HEK293 (cell line): Measurements from ENCODE around the gene REST.

ENCODE experiments used
- CTCF ChIA-PET: fragments of 350-600 bp; formaldehyde crosslinking; extraction: SDS; loops from one replicate; lab custom pipeline; 2021; ENCODE audit warnings: antibody characterized with exemption; lab: Yijun Ruan, JAX
- POLR2A ChIA-PET: fragments of 300-600 bp; formaldehyde crosslinking; extraction: SDS; loops from one replicate; lab custom pipeline; 2020; ENCODE audit warnings: antibody characterized with exemption, inconsistent platforms; lab: Yijun Ruan, JAX
- H3K27ac ChIP-seq: fragments of 200-500 bp; sonication (Bioruptor generic); 2 replicates; pipeline ENCODE4 v1.5.1; 2014; ENCODE audit warnings: low read depth, low read length, control low read depth, inconsistent platforms; ENCODE audit errors: extremely low read depth
- H3K36me3 ChIP-seq, 2 experiments: fragments of 200-500 bp in 1 of 2; sonication (Bioruptor generic) in 1 of 2; 1 replicate in 1 of 2; 2 replicates in 1 of 2; pipeline ENCODE4 v1.5.1; 2014 to 2017; ENCODE audit warnings: inconsistent platforms in 2 of 2, low read length in 2 of 2; ENCODE audit not compliant: control insufficient read depth in 2 of 2, insufficient read depth in 1 of 2
- H3K4me1 ChIP-seq: fragments of 200-500 bp; sonication (Bioruptor generic); 2 replicates; pipeline ENCODE4 v1.5.1; 2014; ENCODE audit warnings: mild to moderate bottlenecking, low read length, inconsistent platforms; ENCODE audit not compliant: control insufficient read depth, insufficient read depth
- H3K4me3 ChIP-seq: 2 replicates; pipeline ENCODE4 v1.5.1; 2011; ENCODE audit warnings: low read depth, mild to moderate bottlenecking, control low read depth, low read length, moderate library complexity
- H3K9me3 ChIP-seq: fragments of 200-500 bp; sonication (Bioruptor generic); 2 replicates; pipeline ENCODE4 v1.5.1; 2014; ENCODE audit warnings: low read depth, low read length, inconsistent platforms; ENCODE audit not compliant: control insufficient read depth, insufficient read depth
- AEBP2 ChIP-seq: fragments of 450-650 bp; formaldehyde crosslinking; IDR thresholded peaks from 2 replicates; pipeline ENCODE4 v1.5.1; 2016; ENCODE audit warnings: missing biosample characterization, missing genetic modification characterization, borderline replicate concordance
- PBX3 ChIP-seq: sonication (generic); formaldehyde crosslinking; IDR thresholded peaks from 2 replicates; pipeline ENCODE4 v1.8.1; 2022; ENCODE audit warnings: mild to moderate bottlenecking, moderate library complexity, missing genetic modification reagents
- PRDM10 ChIP-seq: fragments of 450-650 bp; formaldehyde crosslinking; IDR thresholded peaks from 2 replicates; pipeline ENCODE4 v1.5.1; 2016; ENCODE audit warnings: missing biosample characterization, missing genetic modification characterization
- PRDM2 ChIP-seq: fragments of 450-650 bp; formaldehyde crosslinking; IDR thresholded peaks from 2 replicates; pipeline ENCODE4 v1.5.1; 2016; ENCODE audit warnings: missing biosample characterization, missing genetic modification characterization, borderline replicate concordance
- PRDM6 ChIP-seq: fragments of 450-650 bp; formaldehyde crosslinking; IDR thresholded peaks from 2 replicates; pipeline ENCODE4 v1.5.1; 2017; ENCODE audit warnings: missing biosample characterization, missing genetic modification characterization
- SCRT1 ChIP-seq: fragments of 450-650 bp; formaldehyde crosslinking; IDR thresholded peaks from 2 replicates; pipeline ENCODE4 v1.5.1; 2016; ENCODE audit warnings: missing biosample characterization, missing genetic modification characterization, borderline replicate concordance
- ZBTB7A ChIP-seq: fragments of 450-650 bp; formaldehyde crosslinking; IDR thresholded peaks from 2 replicates; pipeline ENCODE4 v1.5.1; 2016; ENCODE audit warnings: low read depth, missing biosample characterization, missing genetic modification characterization
- ZFP41 ChIP-seq: fragments of 450-650 bp; formaldehyde crosslinking; IDR thresholded peaks from 2 replicates; pipeline ENCODE4 v1.5.1; 2016; ENCODE audit warnings: missing biosample characterization, missing genetic modification characterization, borderline replicate concordance
- ZNF112 ChIP-seq: fragments of 450-650 bp; formaldehyde crosslinking; IDR thresholded peaks from 2 replicates; pipeline ENCODE4 v1.5.0; 2017; ENCODE audit warnings: missing biosample characterization, missing genetic modification characterization
- ZNF121 ChIP-seq: fragments of 450-650 bp; formaldehyde crosslinking; IDR thresholded peaks from 2 replicates; pipeline ENCODE4 v1.5.1; 2016; ENCODE audit warnings: missing biosample characterization, missing genetic modification characterization
- ZNF133 ChIP-seq: fragments of 450-650 bp; formaldehyde crosslinking; IDR thresholded peaks from 2 replicates; pipeline ENCODE4 v1.5.1; 2016; ENCODE audit warnings: missing biosample characterization, missing genetic modification characterization
- ZNF26 ChIP-seq: fragments of 450-650 bp; formaldehyde crosslinking; IDR thresholded peaks from 2 replicates; pipeline ENCODE4 v1.5.1; 2016; ENCODE audit warnings: missing biosample characterization, missing genetic modification characterization
- ZNF302 ChIP-seq: fragments of 450-650 bp; formaldehyde crosslinking; IDR thresholded peaks from 2 replicates; pipeline ENCODE4 v1.5.1; 2016; ENCODE audit warnings: missing biosample characterization, missing genetic modification characterization, low read depth
- ZNF433 ChIP-seq: fragments of 450-650 bp; formaldehyde crosslinking; IDR thresholded peaks from 2 replicates; pipeline ENCODE4 v1.5.1; 2016; ENCODE audit warnings: missing biosample characterization, missing genetic modification characterization, low read depth
- ZNF48 ChIP-seq: fragments of 450-650 bp; formaldehyde crosslinking; IDR thresholded peaks from 2 replicates; pipeline ENCODE4 v1.5.1; 2016; ENCODE audit warnings: missing biosample characterization, missing genetic modification characterization
- ZNF843 ChIP-seq: fragments of 450-650 bp; formaldehyde crosslinking; IDR thresholded peaks from 2 replicates; pipeline ENCODE4 v1.5.1; 2016; ENCODE audit warnings: missing biosample characterization, missing genetic modification characterization
- ZSCAN5A ChIP-seq: fragments of 450-650 bp; formaldehyde crosslinking; IDR thresholded peaks from 2 replicates; pipeline ENCODE4 v1.5.1; 2016; ENCODE audit warnings: missing biosample characterization, missing genetic modification characterization

REST gene

GRCh38 chr4:56940403-56940802 lies 32.7 kb downstream of the REST start:
- H3K4me1 ChIP-seq, result no peaks in the 10 kb centered on the region
- no peak overlapping the region for H3K4me3 ChIP-seq
- CTCF ChIA-PET, result interaction anchor here (1.4 kb wide), 1 partner anchor 20 kb away, joined by 5 read pairs; no protein-coding TSS in a partner anchor
- H3K27ac ChIP-seq, result no peak overlapping the region
- TF ChIP-seq ZNF26 (tag by site-specific recombination), result no peak
- TF ChIP-seq ZNF121, result no peak
- no peak for TF ChIP-seq ZSCAN5A (tag by site-specific recombination)
- no peak for TF ChIP-seq AEBP2 (tag by site-specific recombination)
- no peak for TF ChIP-seq PRDM10
- TF ChIP-seq ZNF843, result no peak
- no peak for TF ChIP-seq ZBTB7A (tag by site-specific recombination)
- TF ChIP-seq ZNF433 (tag by site-specific recombination), result no peak
- TF ChIP-seq ZNF112 (tag by site-specific recombination), result no peak
- TF ChIP-seq ZNF48 (tag by site-specific recombination), result no peak
- TF ChIP-seq ZNF302 (tag by site-specific recombination), result no peak
- TF ChIP-seq ZNF133 (tag by site-specific recombination), result no peak
- TF ChIP-seq PRDM6 (tag by site-specific recombination), result no peak
- TF ChIP-seq, all 188 proteins: peak for 0
- POLR2A ChIA-PET, result no interaction called here
- Histone ChIP-seq H3K36me3 (peaks cover 0 to 9% of the 10 kb centered on the region in 2 experiments; a peak in 1 of 3 replicates), H3K9me3 (no peaks in the 10 kb centered on the region)

GRCh38 chr4:56940971-56941370 lies 33.3 kb downstream of the REST start:
- Histone ChIP-seq H3K4me1 (no peaks in the 10 kb centered on the region), H3K9me3 (no peaks in the 10 kb centered on the region), H3K36me3 (peaks cover 0 to 9% of the 10 kb centered on the region in 2 experiments; a peak in 1 of 3 replicates), H3K27ac (no peak overlapping the region), H3K4me3 (no peak overlapping the region)
- POLR2A ChIA-PET, result no interaction called here
- CTCF ChIA-PET, result interaction anchor here (1.4 kb wide), 1 partner anchor 19 kb away, joined by 5 read pairs; no protein-coding TSS in a partner anchor
- no peak for TF ChIP-seq ZFP41 (tag by site-specific recombination)
- no peak for TF ChIP-seq PBX3 (CRISPR knock-in tag)
- TF ChIP-seq PRDM2 (tag by site-specific recombination), result no peak
- TF ChIP-seq SCRT1, result no peak
